Aorta (tissue), 5 donors: Measurements from ENCODE around the gene C6orf52. TPM values are rescaled to one million over a fixed set of nuclear protein-coding genes. Genes with fewer than 3 reads are reported as not detected.
"Not testable (repeated sequence)": the region's sequence is repeated elsewhere in the genome, so short reads cannot be mapped to it uniquely, and the experiment has no call there.

ENCODE experiments used
- ATAC-seq: fragments of 200-7000 bp; cut with Tn5 transposase; one replicate; pipeline ENCODE4 v1.9.1; 2022; ENCODE audit warnings: moderate library complexity; ENCODE audit not compliant: low FRiP score
- DNase-seq, 2 donors: peaks; one replicate each; pipeline ENCODE4 v3.0.0-alpha.2; 2020
- H3K27ac ChIP-seq, 2 donors: one replicate each; pipeline ENCODE4 v1.5.1; 2013; ENCODE audit warnings: low read length in 2 of 2, mild to moderate bottlenecking in 2 of 2, moderate library complexity in 2 of 2, control low read depth in 1 of 2, inconsistent platforms in 1 of 2, low read depth in 1 of 2
- H3K27me3 ChIP-seq, 2 donors: one replicate each; pipeline ENCODE4 v1.6.1; 2013; ENCODE audit warnings: control low read depth in 1 of 2, low read length in 1 of 2, mild to moderate bottlenecking in 1 of 2, moderate library complexity in 1 of 2; ENCODE audit not compliant: insufficient read depth in 2 of 2, control insufficient read depth in 1 of 2
- H3K36me3 ChIP-seq, 2 donors: one replicate each; pipeline ENCODE4 v1.6.1; 2013; ENCODE audit warnings: control low read depth in 1 of 2, low read length in 1 of 2, mild to moderate bottlenecking in 1 of 2; ENCODE audit not compliant: insufficient read depth in 2 of 2, control insufficient read depth in 1 of 2
- H3K4me1 ChIP-seq, 2 donors: one replicate each; pipeline ENCODE4 v1.6.1; 2013; ENCODE audit warnings: low read length in 2 of 2, control low read depth in 1 of 2, mild to moderate bottlenecking in 1 of 2, moderate library complexity in 1 of 2; ENCODE audit not compliant: insufficient read depth in 2 of 2, control insufficient read depth in 1 of 2
- H3K4me3 ChIP-seq, 2 donors: one replicate each; pipeline ENCODE4 v1.5.1; 2013; ENCODE audit warnings: low read length in 2 of 2, control low read depth in 1 of 2, mild to moderate bottlenecking in 1 of 2
- H3K9me3 ChIP-seq: one replicate; pipeline ENCODE4 v1.6.1; 2013; ENCODE audit warnings: mild to moderate bottlenecking, low read length; ENCODE audit not compliant: control insufficient read depth
- WGBS, 2 donors: extraction: QIAGEN DNeasy Blood & Tissue Kit; methylation state at CpG; one replicate each; pipeline ENCODE4 v1.1.7; 2013; 5-methylcytosine and 5-hydroxymethylcytosine counted together
- intact Hi-C, 2 donors: fragments of 100-400 bp; cut with DNase I; formaldehyde crosslinking; loops; one replicate each; pipeline versions ENCODE4 v1.14.2 to v1.15.0; 2022
- polyA plus RNA-seq, 2 donors: library from polyadenylated mRNA; stranded (reverse); fragments of 200-250 nt; gene quantifications; one replicate each; pipeline ENCODE4 v1.2.3, GENCODE V29; 2013
- total RNA-seq, 2 donors: library from RNA; stranded (reverse); fragmentation: NEBNext Ultra II Directional; extraction: Animal tissue kit (Norgen Biotek cat#: 25700); gene quantifications; one replicate each; pipeline ENCODE4 v1.2.1, GENCODE V29; 2021
- donor health status: healthy with polysubstance abuse.
- donor health status: Bipolar disorder and iron deficiency.
- donor health status: DM: no; HTN: no; CAD: no.
- donor health status: DM: no; HTN: no; CAD: no.
- donor health status: DM: yes; HTN: yes; CAD: no.

C6orf52 gene
- total and polyA plus RNA-seq, 4 donors = 0.66 to 2.4 TPM; not detected in 2

- H3K9me3 ChIP-seq = no peaks in the 10 kb centered on the region
- no peak overlapping the region for H3K27ac ChIP-seq
- no peaks in the 10 kb centered on the region for H3K36me3 ChIP-seq
- intact Hi-C loops = no loop called here
- peaks cover 3 to 8% of the 10 kb centered on the region in 2 donors for H3K4me1 ChIP-seq
- H3K27me3 ChIP-seq = no peaks in the 10 kb centered on the region
- H3K4me3 ChIP-seq = no peak overlapping the region
- no peak for DNase-seq
- WGBS, 2 donors = 71 to 74% methylated on average over 9 of the region's 9 CpGs
- ATAC-seq = no peak
Observed at GRCh38 chr6:10725716-10726115, 31.3 kb upstream of the C6orf52 start.

- no peak for ATAC-seq
- intact Hi-C loops = no loop called here
- H3K27me3 ChIP-seq = no peaks in the 10 kb centered on the region
- H3K4me3 ChIP-seq = no peak overlapping the region
- H3K4me1 ChIP-seq = peaks cover 3 to 6% of the 10 kb centered on the region in 2 donors
- no peak for DNase-seq
- no peaks in the 10 kb centered on the region for H3K9me3 ChIP-seq
- 77% methylated on average over 6 of the region's 6 CpGs for WGBS, 2 donors
- no peak overlapping the region for H3K27ac ChIP-seq
- H3K36me3 ChIP-seq = no peaks in the 10 kb centered on the region
Observed at GRCh38 chr6:10725044-10725443, 30.6 kb upstream of the C6orf52 start.

GRCh38 chr6:10723567-10723881, 29.1 kb upstream of the C6orf52 start:
- H3K27me3 ChIP-seq = no peaks in the 10 kb centered on the region
- no peaks in the 10 kb centered on the region for H3K9me3 ChIP-seq
- WGBS, 2 donors = 16 to 19% methylated on average over 7 of the region's 7 CpGs
- DNase-seq = no peak
- H3K36me3 ChIP-seq = no peaks in the 10 kb centered on the region
- peak; percentile 2 for ATAC-seq
- H3K27ac ChIP-seq = peak overlapping the region in 1 of 2 donors; percentile 85
- intact Hi-C loops = loop anchor here (2.0 kb wide), 2 partner anchors 23 to 29 kb away; partner anchors contain the start of genes TMEM14B (in 2 of the 2), C6orf52 (in 1 of the 2) and PAK1IP1 (in 1 of the 2)
- peaks cover 3 to 5% of the 10 kb centered on the region in 2 donors for H3K4me1 ChIP-seq
- H3K4me3 ChIP-seq = peak overlapping the region; percentile 68 to 78

GRCh38 chr6:10722820-10723566, 28.6 kb upstream of the C6orf52 start, which contains the start of gene TMEM14C:
Gene TMEM14C, plus strand, starts transcription at chr6:10723070. Its CDS starts 1,544 bp downstream, at chr6:10724614.
- 0 to 1% methylated on average over 55 of the region's 55 CpGs for WGBS, 2 donors
- Histone ChIP-seq H3K36me3 (no peaks in the 10 kb centered on the region), H3K9me3 (no peaks in the 10 kb centered on the region), H3K27me3 (no peaks in the 10 kb centered on the region), H3K4me1 (peaks cover 3 to 5% of the 10 kb centered on the region in 2 donors), H3K4me3 (peak within 1 kb of the TSS; percentile 68 to 78), H3K27ac (peak within 1 kb of the TSS; percentile 9 to 85)
- ATAC-seq (peak; percentile 99), DNase-seq (peak; percentile 99 to 100)
- intact Hi-C loops = loop anchor here (2.0 kb wide), 2 partner anchors 24 to 28 kb away; partner anchors contain the start of genes TMEM14B (in 2 of the 2), C6orf52 (in 1 of the 2) and PAK1IP1 (in 1 of the 2)

- peak overlapping the region in 1 of 2 donors; percentile 34 for H3K4me3 ChIP-seq
- H3K36me3 ChIP-seq = no peaks in the 10 kb centered on the region
- 1 to 4% methylated on average over 6 of the region's 6 CpGs for WGBS, 2 donors
- no peaks in the 10 kb centered on the region for H3K27me3 ChIP-seq
- H3K27ac ChIP-seq = peak overlapping the region in 1 of 2 donors; percentile 45
- no peak for DNase-seq
- peaks cover 3 to 5% of the 10 kb centered on the region in 2 donors for H3K4me1 ChIP-seq
- intact Hi-C loops = loop anchor here (2.0 kb wide), 2 partner anchors 24 to 28 kb away; partner anchors contain the start of genes TMEM14B (in 2 of the 2), C6orf52 (in 1 of the 2) and PAK1IP1 (in 1 of the 2)
- no peaks in the 10 kb centered on the region for H3K9me3 ChIP-seq
- ATAC-seq = no peak
Observed at GRCh38 chr6:10722570-10722819, 28.1 kb upstream of the C6orf52 start.

- DNase-seq (no peak), ATAC-seq (no peak)
- peak overlapping the region in 1 of 2 donors; percentile 34 for H3K4me3 ChIP-seq
- 72 to 78% methylated on average over 11 of the region's 11 CpGs for WGBS, 2 donors
- no peaks in the 10 kb centered on the region for H3K9me3 ChIP-seq
- H3K36me3 ChIP-seq = no peaks in the 10 kb centered on the region
- intact Hi-C loops = loop anchor here (2.0 kb wide), 2 partner anchors 25 to 27 kb away; partner anchors contain the start of genes TMEM14B (in 2 of the 2), C6orf52 (in 1 of the 2) and PAK1IP1 (in 1 of the 2)
- no peaks in the 10 kb centered on the region for H3K27me3 ChIP-seq
- H3K4me1 ChIP-seq = peaks cover 3 to 5% of the 10 kb centered on the region in 2 donors
- H3K27ac ChIP-seq = peak overlapping the region in 1 of 2 donors; percentile 45
Observed at GRCh38 chr6:10721850-10722569, 27.6 kb upstream of the C6orf52 start.

GRCh38 chr6:10720960-10721849, 26.8 kb upstream of the C6orf52 start:
- WGBS, 2 donors = 83 to 84% methylated on average over 17 of the region's 17 CpGs
- ATAC-seq, intact Hi-C loops, H3K36me3 ChIP-seq, H3K9me3 ChIP-seq, DNase-seq, H3K27me3 ChIP-seq, H3K4me1 ChIP-seq: not testable (repeated sequence)
- peak overlapping the region in 1 of 2 donors; percentile 42 for H3K27ac ChIP-seq
- peak overlapping the region in 1 of 2 donors; percentile 23 for H3K4me3 ChIP-seq
